Measurements from ENCODE around the gene CAMK2N1. TPM values are rescaled to one million over a fixed set of nuclear protein-coding genes. Genes with fewer than 3 reads are reported as not detected.

CAMK2N1 gene
- total and polyA plus RNA-seq, 10 of the 15 experiments (the other 5 are each of a cell fraction or from before 2014, with no cell fraction given), result 0.23 TPM; not detected in 9

DNA sequence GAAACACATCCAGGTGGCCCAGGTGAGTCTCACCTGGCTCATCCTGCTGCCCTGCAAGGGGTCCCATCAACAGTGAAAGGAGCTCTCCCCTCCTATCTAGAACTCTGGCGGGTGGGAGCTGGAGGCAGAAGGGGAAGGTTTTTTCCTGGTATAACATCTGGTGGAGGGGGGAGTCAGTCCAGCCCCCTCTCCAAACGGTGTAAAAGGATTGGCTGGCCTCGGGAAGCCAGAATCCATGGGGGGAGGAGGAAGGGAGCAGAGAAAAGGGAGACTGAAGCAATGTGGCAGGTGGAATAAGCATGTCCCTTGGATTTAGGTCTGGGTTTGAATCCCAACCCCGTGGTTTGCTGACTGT, 1.2 kb upstream of the CAMK2N1 start:
- Histone ChIP-seq H3K79me2 (ENCODE audit: control insufficient read depth, insufficient read depth, low read length) (no peaks in the 10 kb centered on the region), H3K9me3 (replicated peaks; ENCODE audit: control insufficient read depth, insufficient read depth, low read length) (no peaks in the 10 kb centered on the region), H3K4me1 (ENCODE audit: control insufficient read depth, insufficient read depth, low read length) (no peaks in the 10 kb centered on the region), H3K4me2 (ENCODE audit: control insufficient read depth, insufficient read depth) (no peak overlapping the region), H3K27ac (ENCODE audit: control insufficient read depth, insufficient read depth) (no peak overlapping the region), H3K4me3 (no peak overlapping the region), H2AFZ (ENCODE audit: control insufficient read depth, low read depth, low read length) (no peak overlapping the region), H4K20me1 (ENCODE audit: control insufficient read depth, insufficient read depth) (no peaks in the 10 kb centered on the region), H3K36me3 (ENCODE audit: control insufficient read depth in 2 of 2, insufficient read depth in 2 of 2, low read length in 1 of 2) (no peaks in the 10 kb centered on the region), H3K9ac (ENCODE audit: control insufficient read depth, insufficient read depth, low read length) (no peak overlapping the region), H3K27me3 (replicated peaks in 1 of 2; ENCODE audit: control insufficient read depth in 2 of 2, insufficient read depth in 2 of 2, low read length in 1 of 2) (peaks cover 8 to 25% of the 10 kb centered on the region in 2 experiments)
- CTCF ChIA-PET, result no interaction called here
- POLR2A ChIA-PET, result no interaction called here
- FAIRE-seq, result no peak
- 3% methylated on average over 4 of the region's 4 CpGs for WGBS (ENCODE audit: insufficient coverage, insufficient replicate concordance, low lambda C conversion rate, missing lambda C conversion rate)
- in situ Hi-C loops (cut with MboI) (no loop called here), intact Hi-C loops (cut with micrococcal nuclease; ENCODE audit: unreplicated experiment) (no loop called here)
- TF ChIP-seq PAX5 (IDR thresholded peaks at IDR 0.05; ENCODE audit: borderline replicate concordance, low read depth, low read length) (no peak), SREBF2 (IDR thresholded peaks at IDR 0.05; ENCODE audit: low read length) (no peak), JUND (IDR thresholded peaks at IDR 0.05; ENCODE audit: low read depth, low read length) (no peak), BACH1 (IDR thresholded peaks at IDR 0.05; ENCODE audit: borderline replicate concordance) (no peak), MXI1 (IDR thresholded peaks at IDR 0.05; ENCODE audit: low read depth, low read length) (no peak), ZNF217 (IDR thresholded peaks at IDR 0.05) (no peak), NFYB (IDR thresholded peaks at IDR 0.05; ENCODE audit: insufficient read depth, low read depth, low read length) (no peak), GABPA (IDR thresholded peaks at IDR 0.05; ENCODE audit: low read depth) (no peak)
- TF ChIP-seq, protein P1, sequence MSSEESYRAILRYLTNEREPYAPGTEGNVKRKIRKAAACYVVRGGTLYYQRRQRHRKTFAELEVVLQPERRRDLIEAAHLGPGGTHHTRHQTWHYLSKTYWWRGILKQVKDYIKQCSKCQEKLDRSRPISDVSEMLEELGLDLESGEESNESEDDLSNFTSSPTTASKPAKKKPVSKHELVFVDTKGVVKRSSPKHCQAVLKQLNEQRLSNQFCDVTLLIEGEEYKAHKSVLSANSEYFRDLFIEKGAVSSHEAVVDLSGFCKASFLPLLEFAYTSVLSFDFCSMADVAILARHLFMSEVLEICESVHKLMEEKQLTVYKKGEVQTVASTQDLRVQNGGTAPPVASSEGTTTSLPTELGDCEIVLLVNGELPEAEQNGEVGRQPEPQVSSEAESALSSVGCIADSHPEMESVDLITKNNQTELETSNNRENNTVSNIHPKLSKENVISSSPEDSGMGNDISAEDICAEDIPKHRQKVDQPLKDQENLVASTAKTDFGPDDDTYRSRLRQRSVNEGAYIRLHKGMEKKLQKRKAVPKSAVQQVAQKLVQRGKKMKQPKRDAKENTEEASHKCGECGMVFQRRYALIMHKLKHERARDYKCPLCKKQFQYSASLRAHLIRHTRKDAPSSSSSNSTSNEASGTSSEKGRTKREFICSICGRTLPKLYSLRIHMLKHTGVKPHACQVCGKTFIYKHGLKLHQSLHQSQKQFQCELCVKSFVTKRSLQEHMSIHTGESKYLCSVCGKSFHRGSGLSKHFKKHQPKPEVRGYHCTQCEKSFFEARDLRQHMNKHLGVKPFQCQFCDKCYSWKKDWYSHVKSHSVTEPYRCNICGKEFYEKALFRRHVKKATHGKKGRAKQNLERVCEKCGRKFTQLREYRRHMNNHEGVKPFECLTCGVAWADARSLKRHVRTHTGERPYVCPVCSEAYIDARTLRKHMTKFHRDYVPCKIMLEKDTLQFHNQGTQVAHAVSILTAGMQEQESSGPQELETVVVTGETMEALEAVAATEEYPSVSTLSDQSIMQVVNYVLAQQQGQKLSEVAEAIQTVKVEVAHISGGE (CRISPR knock-in tag; IDR thresholded peaks at IDR 0.05), result no peak
- RAD21 ChIA-PET (ENCODE audit: unreplicated experiment), result no interaction called here
- SMC1A ChIA-PET (ENCODE audit: uncharacterized antibody, unreplicated experiment), result no interaction called here
- BruUV-seq (replicated peaks), result no TSS peak
- no peak for DNase-seq (ENCODE audit: low read depth, low spot score)
- ATAC-seq, result no peak
